ENCODE data around the gene ANXA5.

DNA sequence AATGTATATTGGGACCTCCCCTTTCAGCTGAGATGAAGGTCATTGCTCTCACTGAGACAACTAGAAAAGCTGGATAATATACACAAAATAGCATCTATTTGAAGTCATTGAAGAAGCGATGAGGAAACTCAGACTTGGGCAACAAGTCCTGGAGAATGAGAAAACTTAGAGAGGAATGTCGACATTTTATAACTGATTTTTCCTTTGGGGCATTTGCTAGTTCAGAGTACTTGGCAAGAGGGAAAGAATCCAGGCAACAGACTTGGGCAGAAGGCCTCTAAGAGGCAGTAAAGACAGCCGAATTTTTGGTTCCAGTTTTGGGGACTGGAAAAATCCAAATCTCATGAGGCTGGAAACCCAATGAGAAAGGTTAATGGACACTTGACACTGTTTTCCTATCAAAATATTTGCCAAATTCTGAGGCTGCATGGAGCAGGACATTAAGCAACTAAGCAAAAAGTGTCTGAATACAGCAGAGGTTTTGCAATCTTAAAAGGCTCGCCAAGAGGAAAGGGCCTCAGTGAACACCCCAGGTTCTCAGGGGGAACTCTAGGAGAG is 21.0 kb upstream of the ANXA5 start:
- TF ChIP-seq, protein P1, sequence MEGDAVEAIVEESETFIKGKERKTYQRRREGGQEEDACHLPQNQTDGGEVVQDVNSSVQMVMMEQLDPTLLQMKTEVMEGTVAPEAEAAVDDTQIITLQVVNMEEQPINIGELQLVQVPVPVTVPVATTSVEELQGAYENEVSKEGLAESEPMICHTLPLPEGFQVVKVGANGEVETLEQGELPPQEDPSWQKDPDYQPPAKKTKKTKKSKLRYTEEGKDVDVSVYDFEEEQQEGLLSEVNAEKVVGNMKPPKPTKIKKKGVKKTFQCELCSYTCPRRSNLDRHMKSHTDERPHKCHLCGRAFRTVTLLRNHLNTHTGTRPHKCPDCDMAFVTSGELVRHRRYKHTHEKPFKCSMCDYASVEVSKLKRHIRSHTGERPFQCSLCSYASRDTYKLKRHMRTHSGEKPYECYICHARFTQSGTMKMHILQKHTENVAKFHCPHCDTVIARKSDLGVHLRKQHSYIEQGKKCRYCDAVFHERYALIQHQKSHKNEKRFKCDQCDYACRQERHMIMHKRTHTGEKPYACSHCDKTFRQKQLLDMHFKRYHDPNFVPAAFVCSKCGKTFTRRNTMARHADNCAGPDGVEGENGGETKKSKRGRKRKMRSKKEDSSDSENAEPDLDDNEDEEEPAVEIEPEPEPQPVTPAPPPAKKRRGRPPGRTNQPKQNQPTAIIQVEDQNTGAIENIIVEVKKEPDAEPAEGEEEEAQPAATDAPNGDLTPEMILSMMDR (IDR thresholded peaks at IDR 0.05; ENCODE audit: borderline replicate concordance, extremely low read depth, low read length, poor library complexity, severe bottlenecking): no peak
- TF ChIP-seq EZH2 (IDR thresholded peaks at IDR 0.05; ENCODE audit: borderline replicate concordance, low read depth, low read length, severe bottlenecking): no peak
